ENCODE measurements around the gene EMP1. TPM values are rescaled to one million over a fixed set of nuclear protein-coding genes. Genes with fewer than 3 reads are reported as not detected.

EMP1 gene
- total and polyA plus RNA-seq, 2 of the 8 experiments (the other 6 are each of a cell fraction or from before 2014, with no cell fraction given), result 0.17 to 0.65 TPM

DNA sequence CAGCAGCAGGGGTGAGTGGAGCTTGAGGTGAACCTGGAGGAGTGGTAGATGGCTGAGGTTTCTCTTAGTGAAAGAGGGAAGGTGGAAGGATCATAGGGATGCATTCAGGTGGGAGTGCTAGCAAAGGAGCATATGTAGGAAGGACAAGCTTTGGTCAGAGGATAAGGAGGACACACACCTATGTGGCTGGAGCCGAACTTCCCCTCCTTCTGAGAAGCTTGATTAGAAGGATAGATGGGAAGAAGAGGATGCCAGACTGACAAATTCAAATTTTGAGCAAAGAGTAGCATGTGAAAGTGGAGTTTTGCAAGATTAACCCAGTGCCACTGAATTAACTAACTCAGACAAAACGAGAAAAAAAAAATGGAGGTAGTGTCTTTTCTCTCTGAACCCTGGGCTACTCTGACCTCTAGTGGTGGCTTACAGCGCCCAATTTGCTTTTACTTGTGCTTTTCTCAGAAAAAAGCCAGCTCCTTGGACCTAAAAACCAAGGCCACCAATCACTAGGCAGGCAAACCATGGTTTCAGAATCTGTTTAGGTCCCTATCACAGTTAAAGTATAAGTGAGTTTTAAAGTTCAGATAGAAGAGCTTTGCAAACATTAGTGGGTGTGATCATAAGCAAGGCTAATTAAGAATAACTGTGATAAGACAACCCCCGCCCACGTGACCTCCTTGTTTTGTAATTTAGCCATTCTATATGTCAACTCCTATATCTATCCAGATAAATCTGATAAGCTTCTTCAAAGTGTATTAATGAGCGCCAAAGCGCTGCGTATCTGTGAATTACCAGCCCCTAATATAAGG, 15.5 kb downstream of the EMP1 start:
- DNase-seq (ENCODE audit: low read depth in 1 of 2, low spot score in 2 of 2), result peak in 1 of 2 experiments; percentile 73
- no peaks in the 10 kb centered on the region for H3K79me1 ChIP-seq (ENCODE audit: low read depth, low read length)
- POLR2A ChIA-PET (ENCODE audit: partially characterized antibody), result interaction anchor here (0.6 to 1.1 kb wide), 4 partner anchors 14 to 391 kb away, joined by 3 to 4 read pairs (median 4); no protein-coding TSS in a partner anchor
- FAIRE-seq, result peak; percentile 93
- WGBS, 2 experiments (ENCODE audit: extremely low coverage in 1 of 2, insufficient coverage in 1 of 2, insufficient read length in 1 of 2, insufficient replicate concordance in 2 of 2, low coverage in 1 of 2, low lambda C conversion rate in 2 of 2, missing lambda C conversion rate in 1 of 2), result 72% methylated on average over 8 of the region's 8 CpGs; no CpG with 5 or more reads in 1 of the 2 experiments
- no peaks in the 10 kb centered on the region for H3K23me2 ChIP-seq (ENCODE audit: low read depth, low read length)
- no peak overlapping the region for H2AK5ac ChIP-seq (ENCODE audit: low read depth, low read length)
- peak overlapping the region; percentile 74 for H2BK15ac ChIP-seq (ENCODE audit: low read length)
- peak overlapping the region; percentile 99 for H2AFZ ChIP-seq (ENCODE audit: low read length)
- peak overlapping the region; percentile 23 for H4K91ac ChIP-seq (replicated peaks; ENCODE audit: insufficient read length, low read length)
- H4K5ac ChIP-seq (ENCODE audit: insufficient read length, low read depth, low read length), result no peak overlapping the region
- H3K4me1 ChIP-seq (replicated peaks in 1 of 4; ENCODE audit: control insufficient read depth in 3 of 4, insufficient read depth in 4 of 4, low read length in 3 of 4), result peaks cover 3 to 10% (median 5%) of the 10 kb centered on the region in 4 experiments; a peak in 4 of 7 replicates
- no peak overlapping the region for H4K8ac ChIP-seq (ENCODE audit: extremely low read depth, insufficient read depth, low read length)
- H2BK5ac ChIP-seq (ENCODE audit: low read depth, low read length), result no peak overlapping the region; the same call in 1 of the 2 replicates
- H3K9me3 ChIP-seq (ENCODE audit: insufficient read depth in 2 of 2, low read depth in 1 of 2, low read length in 1 of 2), result no peaks in the 10 kb centered on the region
- no peaks in the 10 kb centered on the region for H4K20me1 ChIP-seq (replicated peaks in 1 of 2; ENCODE audit: control insufficient read depth in 1 of 2, insufficient read depth in 2 of 2, low read length in 2 of 2)
- no peak overlapping the region; a peak in 1 of 4 replicates for H3K4me2 ChIP-seq (ENCODE audit: insufficient read depth in 1 of 2, low read depth in 2 of 2, low read length in 2 of 2)
- peak overlapping the region; percentile 0 for H2BK120ac ChIP-seq (replicated peaks; ENCODE audit: low read depth, low read length)
- H3K14ac ChIP-seq (ENCODE audit: insufficient read length), result no peak overlapping the region
- H3K27ac ChIP-seq (ENCODE audit: low read depth, low read length), result no peak overlapping the region
- no peak overlapping the region for H3K9ac ChIP-seq (replicated peaks in 1 of 4; ENCODE audit: extremely low read depth in 1 of 4, low read depth in 3 of 4, low read length in 3 of 4)
- no peak overlapping the region for H2BK20ac ChIP-seq (ENCODE audit: low read length)
- no peak overlapping the region for H3K56ac ChIP-seq (replicated peaks; ENCODE audit: insufficient read length, low read depth, low read length)
- no peaks in the 10 kb centered on the region for H3K27me3 ChIP-seq (replicated peaks in 1 of 4; ENCODE audit: control insufficient read depth in 3 of 4, extremely low read depth in 1 of 4, insufficient read depth in 3 of 4, low read length in 3 of 4)
- H3K18ac ChIP-seq (ENCODE audit: extremely low read depth, low read length), result no peak overlapping the region
- CTCF ChIA-PET (ENCODE audit: partially characterized antibody), result interaction anchor here (0.6 to 10.8 kb wide), 106 partner anchors 10 to 1482 kb away, joined by 3 to 162 read pairs (median 4); partner anchors contain the start of genes EMP1, FAM234B and GPRC5A
- no peak overlapping the region for H3K23ac ChIP-seq (ENCODE audit: insufficient read length)
- no peak overlapping the region for H3K4me3 ChIP-seq (ENCODE audit: extremely low read depth in 1 of 4, insufficient read depth in 2 of 4, low read depth in 3 of 4, low read length in 4 of 4)
- no peaks in the 10 kb centered on the region for H3K36me3 ChIP-seq (ENCODE audit: control insufficient read depth in 2 of 4, insufficient read depth in 4 of 4, low read length in 3 of 4)
- no peak overlapping the region for H3K4ac ChIP-seq (replicated peaks; ENCODE audit: insufficient read length, low read depth, low read length)
- H2BK12ac ChIP-seq (ENCODE audit: low read depth, low read length), result no peak overlapping the region; the same call in none of the 2 replicates
- H3K79me2 ChIP-seq (ENCODE audit: control insufficient read depth in 1 of 2, insufficient read depth in 2 of 2, low read length in 2 of 2), result no peaks in the 10 kb centered on the region
- no peak for TF ChIP-seq FOSL1 (IDR thresholded peaks at IDR 0.05; ENCODE audit: insufficient read depth, low read depth, low read length)
- TF ChIP-seq RNF2 (IDR thresholded peaks at IDR 0.05; ENCODE audit: borderline replicate concordance, low read depth, low read length, missing control alignments, poor library complexity, severe bottlenecking), result no peak
- peak; percentile 91 for TF ChIP-seq YY1 (IDR thresholded peaks at IDR 0.05; ENCODE audit: low read depth, low read length)
- TF ChIP-seq EGR1 (IDR thresholded peaks at IDR 0.05; ENCODE audit: borderline replicate concordance, low read depth, low read length), result no peak
- peak; percentile 90 for TF ChIP-seq RAD21 (IDR thresholded peaks at IDR 0.05 in 1 of 2, conservative IDR thresholded peaks at IDR 0.05 in 1 of 2; ENCODE audit: low read depth in 2 of 2, low read length in 2 of 2)
- no peak for TF ChIP-seq CTBP2 (IDR thresholded peaks at IDR 0.05; ENCODE audit: borderline replicate concordance, insufficient read depth, insufficient read length, low read length)

Measured in H1 (cell line).